ENCODE data around the gene TIPARP. TPM values are rescaled to one million over a fixed set of nuclear protein-coding genes. Genes with fewer than 3 reads are reported as not detected.

Gene TIPARP
- total and polyA plus RNA-seq, 2 of the 13 experiments (the other 11 are each of a cell fraction or from before 2014, with no cell fraction given), result 7.3 to 19.7 TPM

DNA sequence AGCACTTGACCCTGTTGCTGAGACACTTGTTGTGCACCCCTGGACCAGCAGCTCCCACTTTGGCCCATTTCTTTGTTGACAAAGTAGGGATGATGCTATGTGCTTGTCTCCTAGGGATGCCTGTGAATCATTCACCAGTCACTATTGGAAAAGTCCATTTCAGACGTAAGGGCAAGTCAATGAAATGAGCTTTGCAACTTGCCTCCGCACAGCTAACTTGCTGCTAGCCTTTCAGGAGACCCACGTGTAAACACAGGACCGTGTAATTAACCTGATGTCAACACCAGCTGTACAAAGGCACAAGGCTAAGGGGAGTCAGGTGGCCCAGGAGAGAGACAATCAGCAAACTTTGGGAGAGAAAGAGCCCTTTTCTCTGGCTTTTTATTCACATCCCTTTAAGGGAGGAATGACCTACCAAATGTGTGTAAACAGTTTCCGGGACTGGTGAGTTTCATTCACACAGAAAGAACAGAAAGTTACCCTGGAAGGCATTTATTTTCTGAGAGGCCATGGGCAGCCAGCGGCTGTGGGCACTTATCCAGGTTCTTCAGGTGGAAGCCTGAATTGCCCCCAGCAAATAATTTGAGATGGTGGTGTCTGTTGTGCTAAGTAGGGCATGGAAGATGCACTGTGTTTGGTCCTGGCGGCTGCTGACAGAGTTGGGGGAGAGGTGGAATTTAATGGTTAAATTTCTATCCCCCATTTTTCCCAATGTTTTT, 54.0 kb downstream of the TIPARP start (continued):
- TF ChIP-seq, protein P1, sequence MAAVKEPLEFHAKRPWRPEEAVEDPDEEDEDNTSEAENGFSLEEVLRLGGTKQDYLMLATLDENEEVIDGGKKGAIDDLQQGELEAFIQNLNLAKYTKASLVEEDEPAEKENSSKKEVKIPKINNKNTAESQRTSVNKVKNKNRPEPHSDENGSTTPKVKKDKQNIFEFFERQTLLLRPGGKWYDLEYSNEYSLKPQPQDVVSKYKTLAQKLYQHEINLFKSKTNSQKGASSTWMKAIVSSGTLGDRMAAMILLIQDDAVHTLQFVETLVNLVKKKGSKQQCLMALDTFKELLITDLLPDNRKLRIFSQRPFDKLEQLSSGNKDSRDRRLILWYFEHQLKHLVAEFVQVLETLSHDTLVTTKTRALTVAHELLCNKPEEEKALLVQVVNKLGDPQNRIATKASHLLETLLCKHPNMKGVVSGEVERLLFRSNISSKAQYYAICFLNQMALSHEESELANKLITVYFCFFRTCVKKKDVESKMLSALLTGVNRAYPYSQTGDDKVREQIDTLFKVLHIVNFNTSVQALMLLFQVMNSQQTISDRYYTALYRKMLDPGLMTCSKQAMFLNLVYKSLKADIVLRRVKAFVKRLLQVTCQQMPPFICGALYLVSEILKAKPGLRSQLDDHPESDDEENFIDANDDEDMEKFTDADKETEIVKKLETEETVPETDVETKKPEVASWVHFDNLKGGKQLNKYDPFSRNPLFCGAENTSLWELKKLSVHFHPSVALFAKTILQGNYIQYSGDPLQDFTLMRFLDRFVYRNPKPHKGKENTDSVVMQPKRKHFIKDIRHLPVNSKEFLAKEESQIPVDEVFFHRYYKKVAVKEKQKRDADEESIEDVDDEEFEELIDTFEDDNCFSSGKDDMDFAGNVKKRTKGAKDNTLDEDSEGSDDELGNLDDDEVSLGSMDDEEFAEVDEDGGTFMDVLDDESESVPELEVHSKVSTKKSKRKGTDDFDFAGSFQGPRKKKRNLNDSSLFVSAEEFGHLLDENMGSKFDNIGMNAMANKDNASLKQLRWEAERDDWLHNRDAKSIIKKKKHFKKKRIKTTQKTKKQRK (IDR thresholded peaks at IDR 0.05; ENCODE audit: low read length), result no peak
- no peak for TF ChIP-seq ZNF207 (IDR thresholded peaks at IDR 0.05; ENCODE audit: borderline replicate concordance)
- TF ChIP-seq ZBTB3 (CRISPR knock-in tag; IDR thresholded peaks at IDR 0.05; ENCODE audit: borderline replicate concordance, low read depth), result no peak
- TF ChIP-seq, protein P2, sequence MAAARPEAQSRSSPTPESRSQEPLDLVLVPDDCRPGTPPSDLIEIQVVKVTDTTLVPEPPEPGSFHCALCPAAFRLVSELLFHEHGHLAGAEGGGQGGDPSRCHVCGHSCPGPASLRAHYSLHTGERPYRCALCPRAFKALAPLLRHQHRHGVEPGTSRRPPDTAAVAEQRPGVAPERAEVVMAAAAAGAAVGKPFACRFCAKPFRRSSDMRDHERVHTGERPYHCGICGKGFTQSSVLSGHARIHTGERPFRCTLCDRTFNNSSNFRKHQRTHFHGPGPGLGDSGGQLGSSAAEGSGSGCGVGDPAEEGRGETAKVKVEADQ (CRISPR knock-in tag; IDR thresholded peaks at IDR 0.05; ENCODE audit: borderline replicate concordance), result no peak
- TF ChIP-seq, protein P3, sequence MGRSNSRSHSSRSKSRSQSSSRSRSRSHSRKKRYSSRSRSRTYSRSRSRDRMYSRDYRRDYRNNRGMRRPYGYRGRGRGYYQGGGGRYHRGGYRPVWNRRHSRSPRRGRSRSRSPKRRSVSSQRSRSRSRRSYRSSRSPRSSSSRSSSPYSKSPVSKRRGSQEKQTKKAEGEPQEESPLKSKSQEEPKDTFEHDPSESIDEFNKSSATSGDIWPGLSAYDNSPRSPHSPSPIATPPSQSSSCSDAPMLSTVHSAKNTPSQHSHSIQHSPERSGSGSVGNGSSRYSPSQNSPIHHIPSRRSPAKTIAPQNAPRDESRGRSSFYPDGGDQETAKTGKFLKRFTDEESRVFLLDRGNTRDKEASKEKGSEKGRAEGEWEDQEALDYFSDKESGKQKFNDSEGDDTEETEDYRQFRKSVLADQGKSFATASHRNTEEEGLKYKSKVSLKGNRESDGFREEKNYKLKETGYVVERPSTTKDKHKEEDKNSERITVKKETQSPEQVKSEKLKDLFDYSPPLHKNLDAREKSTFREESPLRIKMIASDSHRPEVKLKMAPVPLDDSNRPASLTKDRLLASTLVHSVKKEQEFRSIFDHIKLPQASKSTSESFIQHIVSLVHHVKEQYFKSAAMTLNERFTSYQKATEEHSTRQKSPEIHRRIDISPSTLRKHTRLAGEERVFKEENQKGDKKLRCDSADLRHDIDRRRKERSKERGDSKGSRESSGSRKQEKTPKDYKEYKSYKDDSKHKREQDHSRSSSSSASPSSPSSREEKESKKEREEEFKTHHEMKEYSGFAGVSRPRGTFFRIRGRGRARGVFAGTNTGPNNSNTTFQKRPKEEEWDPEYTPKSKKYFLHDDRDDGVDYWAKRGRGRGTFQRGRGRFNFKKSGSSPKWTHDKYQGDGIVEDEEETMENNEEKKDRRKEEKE (IDR thresholded peaks at IDR 0.05), result no peak
- no peak for TF ChIP-seq ZNF672 (CRISPR knock-in tag; IDR thresholded peaks at IDR 0.05)
- TF ChIP-seq NKX3-1 (CRISPR knock-in tag; IDR thresholded peaks at IDR 0.05), result no peak
- TF ChIP-seq ZFP37 (CRISPR knock-in tag; IDR thresholded peaks at IDR 0.05; ENCODE audit: borderline replicate concordance), result no peak
- no peak for TF ChIP-seq ZZZ3 (CRISPR knock-in tag; IDR thresholded peaks at IDR 0.05; ENCODE audit: borderline replicate concordance)
- no peak for TF ChIP-seq HMGA1 (CRISPR knock-in tag; conservative IDR thresholded peaks at IDR 0.05)
- no peak for TF ChIP-seq ZNF24 (IDR thresholded peaks at IDR 0.05)
- TF ChIP-seq MED13 (CRISPR knock-in tag; IDR thresholded peaks at IDR 0.05), result no peak
- TF ChIP-seq, protein P4, sequence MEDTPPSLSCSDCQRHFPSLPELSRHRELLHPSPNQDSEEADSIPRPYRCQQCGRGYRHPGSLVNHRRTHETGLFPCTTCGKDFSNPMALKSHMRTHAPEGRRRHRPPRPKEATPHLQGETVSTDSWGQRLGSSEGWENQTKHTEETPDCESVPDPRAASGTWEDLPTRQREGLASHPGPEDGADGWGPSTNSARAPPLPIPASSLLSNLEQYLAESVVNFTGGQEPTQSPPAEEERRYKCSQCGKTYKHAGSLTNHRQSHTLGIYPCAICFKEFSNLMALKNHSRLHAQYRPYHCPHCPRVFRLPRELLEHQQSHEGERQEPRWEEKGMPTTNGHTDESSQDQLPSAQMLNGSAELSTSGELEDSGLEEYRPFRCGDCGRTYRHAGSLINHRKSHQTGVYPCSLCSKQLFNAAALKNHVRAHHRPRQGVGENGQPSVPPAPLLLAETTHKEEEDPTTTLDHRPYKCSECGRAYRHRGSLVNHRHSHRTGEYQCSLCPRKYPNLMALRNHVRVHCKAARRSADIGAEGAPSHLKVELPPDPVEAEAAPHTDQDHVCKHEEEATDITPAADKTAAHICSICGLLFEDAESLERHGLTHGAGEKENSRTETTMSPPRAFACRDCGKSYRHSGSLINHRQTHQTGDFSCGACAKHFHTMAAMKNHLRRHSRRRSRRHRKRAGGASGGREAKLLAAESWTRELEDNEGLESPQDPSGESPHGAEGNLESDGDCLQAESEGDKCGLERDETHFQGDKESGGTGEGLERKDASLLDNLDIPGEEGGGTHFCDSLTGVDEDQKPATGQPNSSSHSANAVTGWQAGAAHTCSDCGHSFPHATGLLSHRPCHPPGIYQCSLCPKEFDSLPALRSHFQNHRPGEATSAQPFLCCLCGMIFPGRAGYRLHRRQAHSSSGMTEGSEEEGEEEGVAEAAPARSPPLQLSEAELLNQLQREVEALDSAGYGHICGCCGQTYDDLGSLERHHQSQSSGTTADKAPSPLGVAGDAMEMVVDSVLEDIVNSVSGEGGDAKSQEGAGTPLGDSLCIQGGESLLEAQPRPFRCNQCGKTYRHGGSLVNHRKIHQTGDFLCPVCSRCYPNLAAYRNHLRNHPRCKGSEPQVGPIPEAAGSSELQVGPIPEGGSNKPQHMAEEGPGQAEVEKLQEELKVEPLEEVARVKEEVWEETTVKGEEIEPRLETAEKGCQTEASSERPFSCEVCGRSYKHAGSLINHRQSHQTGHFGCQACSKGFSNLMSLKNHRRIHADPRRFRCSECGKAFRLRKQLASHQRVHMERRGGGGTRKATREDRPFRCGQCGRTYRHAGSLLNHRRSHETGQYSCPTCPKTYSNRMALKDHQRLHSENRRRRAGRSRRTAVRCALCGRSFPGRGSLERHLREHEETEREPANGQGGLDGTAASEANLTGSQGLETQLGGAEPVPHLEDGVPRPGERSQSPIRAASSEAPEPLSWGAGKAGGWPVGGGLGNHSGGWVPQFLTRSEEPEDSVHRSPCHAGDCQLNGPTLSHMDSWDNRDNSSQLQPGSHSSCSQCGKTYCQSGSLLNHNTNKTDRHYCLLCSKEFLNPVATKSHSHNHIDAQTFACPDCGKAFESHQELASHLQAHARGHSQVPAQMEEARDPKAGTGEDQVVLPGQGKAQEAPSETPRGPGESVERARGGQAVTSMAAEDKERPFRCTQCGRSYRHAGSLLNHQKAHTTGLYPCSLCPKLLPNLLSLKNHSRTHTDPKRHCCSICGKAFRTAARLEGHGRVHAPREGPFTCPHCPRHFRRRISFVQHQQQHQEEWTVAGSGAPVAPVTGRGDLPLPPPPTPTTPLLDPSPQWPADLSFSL (CRISPR knock-in tag; IDR thresholded peaks at IDR 0.05), result no peak
- no peak for TF ChIP-seq ZNF737 (CRISPR knock-in tag; IDR thresholded peaks at IDR 0.05; ENCODE audit: borderline replicate concordance)
- no peak for TF ChIP-seq ZBTB1 (CRISPR knock-in tag; IDR thresholded peaks at IDR 0.05; ENCODE audit: borderline replicate concordance)
- TF ChIP-seq ZNF350 (CRISPR knock-in tag; IDR thresholded peaks at IDR 0.05; ENCODE audit: borderline replicate concordance, low read depth), result peak; percentile 37; the same call in 1 of the 2 replicates
